ENCODE measurements around the gene OXGR1. TPM values are rescaled to one million over a fixed set of nuclear protein-coding genes. Genes with fewer than 3 reads are reported as not detected.

OXGR1 gene
- total RNA-seq, 4 donors from 2014 or later, result not detected

GRCh38 chr13:96994858-96995243, 575 bp upstream of the OXGR1 start:
- Histone ChIP-seq H3K4me3 (peak overlapping the region in 1 of 4 donors; percentile 90), H3K36me3 (no peaks in the 10 kb centered on the region), H3K4me1 (peaks cover 0 to 16% (median 3%) of the 10 kb centered on the region in 4 donors), H3K27me3 (peaks cover 0 to 16% of the 10 kb centered on the region in 2 donors), H3K9me3 (no peaks in the 10 kb centered on the region), H3K27ac (no peak overlapping the region)
- DNase-seq (ENCODE audit: low spot score in 2 of 2), result no peak
- TF ChIP-seq EP300 (IDR thresholded peaks at IDR 0.05), result no peak
- WGBS, 2 donors, result 50 to 60% methylated on average over 10 of the region's 10 CpGs

GRCh38 chr13:96993634-96994016, 651 bp downstream of the OXGR1 start:
- no peak overlapping the region for H3K27ac ChIP-seq
- TF ChIP-seq POLR2A (IDR thresholded peaks at IDR 0.05) (no peak), EP300 (IDR thresholded peaks at IDR 0.05) (no peak), CTCF (IDR thresholded peaks at IDR 0.05) (no peak)
- H3K27me3 ChIP-seq, result peaks cover 0 to 16% of the 10 kb centered on the region in 2 donors
- no peaks in the 10 kb centered on the region for H3K36me3 ChIP-seq
- WGBS, 2 donors, result 20% methylated on average over 8 of the region's 8 CpGs
- no peak for DNase-seq (ENCODE audit: low spot score in 2 of 2)
- peaks cover 0 to 16% (median 3%) of the 10 kb centered on the region in 4 donors for H3K4me1 ChIP-seq
- H3K9me3 ChIP-seq, result no peaks in the 10 kb centered on the region
- peak overlapping the region; percentile 37 to 90 (median 53) for H3K4me3 ChIP-seq

- Histone ChIP-seq H3K4me1 (peaks cover 0 to 16% (median 3%) of the 10 kb centered on the region in 4 donors), H3K27me3 (peaks cover 0 to 16% of the 10 kb centered on the region in 2 donors), H3K4me3 (no peak overlapping the region), H3K36me3 (no peaks in the 10 kb centered on the region), H3K27ac (no peak overlapping the region), H3K9me3 (no peaks in the 10 kb centered on the region)
- TF ChIP-seq POLR2A (IDR thresholded peaks at IDR 0.05) (no peak), CTCF (IDR thresholded peaks at IDR 0.05) (no peak), EP300 (IDR thresholded peaks at IDR 0.05) (no peak)
- no peak for DNase-seq (ENCODE audit: low spot score in 2 of 2)
- 87 to 96% methylated on average over 2 of the region's 2 CpGs for WGBS, 2 donors
Observed at GRCh38 chr13:96992633-96993032, 1.6 kb downstream of the OXGR1 start.

- peaks cover 0 to 16% (median 3%) of the 10 kb centered on the region in 4 donors for H3K4me1 ChIP-seq
- WGBS, 2 donors, result 53 to 58% methylated on average over 3 of the region's 3 CpGs
- no peak overlapping the region for H3K4me3 ChIP-seq
- no peaks in the 10 kb centered on the region for H3K9me3 ChIP-seq
- peaks cover 0 to 16% of the 10 kb centered on the region in 2 donors for H3K27me3 ChIP-seq
- TF ChIP-seq EP300 (IDR thresholded peaks at IDR 0.05) (no peak), CTCF (IDR thresholded peaks at IDR 0.05) (no peak), POLR2A (IDR thresholded peaks at IDR 0.05) (no peak)
- H3K36me3 ChIP-seq, result no peaks in the 10 kb centered on the region
- no peak overlapping the region for H3K27ac ChIP-seq
- DNase-seq (ENCODE audit: low spot score in 2 of 2), result no peak
Observed at GRCh38 chr13:96991072-96991471, 3.2 kb downstream of the OXGR1 start.

GRCh38 chr13:96988441-96988840, 5.8 kb downstream of the OXGR1 start:
- WGBS, 2 donors, result 91 to 92% methylated on average over 5 of the region's 5 CpGs
- Histone ChIP-seq H3K27ac (no peak overlapping the region), H3K4me3 (no peak overlapping the region), H3K27me3 (no peaks in the 10 kb centered on the region), H3K4me1 (peaks cover 0 to 13% (median 0%) of the 10 kb centered on the region in 4 donors), H3K36me3 (no peaks in the 10 kb centered on the region), H3K9me3 (no peaks in the 10 kb centered on the region)
- no peak for DNase-seq (ENCODE audit: low spot score in 2 of 2)
- TF ChIP-seq EP300 (IDR thresholded peaks at IDR 0.05), result no peak
- TF ChIP-seq CTCF (IDR thresholded peaks at IDR 0.05), result no peak
- no peak for TF ChIP-seq POLR2A (IDR thresholded peaks at IDR 0.05)
